ENCODE measurements around the gene SPOCK2. TPM values are rescaled to one million over a fixed set of nuclear protein-coding genes. Genes with fewer than 3 reads are reported as not detected.

SPOCK2 gene
- total RNA-seq (2021): 0.86 and 1.8 TPM in 2 replicates
- long read RNA-seq, partial matches to known transcripts: 1 of 11 reads
- long read RNA-seq, other reads (novel, unspliced or antisense): 10 of 11 reads

DNA sequence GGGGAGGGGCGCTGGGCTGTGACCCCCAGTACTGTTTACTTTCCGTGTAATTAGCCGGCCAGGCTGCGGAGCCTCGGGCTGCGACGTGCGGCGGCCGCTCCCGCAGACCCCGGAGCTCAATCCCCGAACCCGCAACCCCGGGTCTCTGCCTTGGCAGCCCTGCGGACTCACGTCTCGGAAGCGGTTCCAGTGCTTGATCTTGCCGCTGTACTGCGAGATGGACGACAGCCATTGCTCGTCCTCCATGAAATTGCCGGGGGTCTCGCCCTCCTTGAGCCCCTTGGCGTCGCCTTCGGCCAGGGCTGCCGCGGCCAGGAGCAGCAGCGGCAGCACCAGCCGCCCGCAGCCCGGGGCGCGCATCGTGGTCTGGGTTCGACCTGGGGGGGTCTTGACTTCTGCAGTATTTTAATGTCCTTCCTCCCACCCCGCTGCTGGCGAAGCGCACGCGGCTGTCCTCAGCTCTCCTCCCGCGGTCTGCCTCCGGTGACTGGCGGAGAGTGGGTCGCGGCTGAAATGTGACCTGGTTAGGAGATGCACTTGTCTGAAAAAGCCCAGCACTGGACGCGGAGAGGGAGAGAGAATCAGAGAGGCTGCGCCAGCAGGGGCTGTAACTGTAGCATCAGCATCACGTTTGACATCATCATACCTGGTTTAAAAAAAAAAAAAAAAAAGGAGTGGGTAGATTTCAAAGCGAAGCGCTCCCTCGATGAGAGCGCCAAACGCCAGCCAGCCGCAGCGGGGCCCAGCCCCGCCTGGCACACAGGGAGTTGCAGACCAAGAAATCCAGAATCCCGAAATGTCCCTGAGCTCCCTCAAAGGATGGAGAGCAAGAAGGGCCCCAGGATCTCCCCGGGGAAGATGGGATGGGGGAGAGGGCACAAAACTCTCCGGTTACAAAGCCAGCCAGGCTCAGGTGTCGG, at the start of gene SPOCK2:
Gene SPOCK2 (minus strand): TSS at position 583 of the 920 bp plus-strand sequence. CDS start 223 bp downstream, at position 360.
- Histone ChIP-seq H3K4me1 (ENCODE audit: insufficient read depth, low read length) (no peaks in the 10 kb centered on the region), H3K14ac (ENCODE audit: insufficient read depth, low read length) (no peak within 1 kb of the TSS), H2BK120ac (ENCODE audit: low read depth, low read length, poor library complexity, severe bottlenecking) (no peak within 1 kb of the TSS), H3K9me3 (ENCODE audit: control insufficient read depth, low read depth, low read length) (no peaks in the 10 kb centered on the region), H3K56ac (ENCODE audit: insufficient read length, low read depth, low read length) (no peak within 1 kb of the TSS), H3K79me1 (ENCODE audit: insufficient read depth, low read depth, low read length, poor library complexity, severe bottlenecking) (no peaks in the 10 kb centered on the region), H4K91ac (ENCODE audit: insufficient read length, low read depth, low read length) (no peak within 1 kb of the TSS), H2BK12ac (ENCODE audit: insufficient read length, low read depth, low read length) (no peak within 1 kb of the TSS), H2BK20ac (ENCODE audit: low read depth, low read length, poor library complexity, severe bottlenecking) (no peak within 1 kb of the TSS), H2AFZ (ENCODE audit: low read length) (no peak within 1 kb of the TSS), H4K20me1 (ENCODE audit: control insufficient read depth, insufficient read depth, insufficient read length) (no peaks in the 10 kb centered on the region), H3K79me2 (ENCODE audit: insufficient read depth, low read length) (no peaks in the 10 kb centered on the region), H3K4ac (ENCODE audit: low read depth, low read length) (no peak within 1 kb of the TSS), H3K9ac (ENCODE audit: extremely low read depth, insufficient read length, low read length) (no peak within 1 kb of the TSS), H3K27ac (ENCODE audit: insufficient read length, low read depth, low read length) (no peak within 1 kb of the TSS), H3T11ph (ENCODE audit: low read length) (no peak within 1 kb of the TSS), H2BK15ac (ENCODE audit: low read depth, low read length) (no peak within 1 kb of the TSS; the same call in 1 of the 2 replicates), H3K27me3 (ENCODE audit: insufficient read depth, low read length) (peaks cover 19% of the 10 kb centered on the region; the same call in 1 of the 2 replicates), H3K23ac (ENCODE audit: insufficient read length, low read depth, low read length) (no peak within 1 kb of the TSS), H2AK5ac (ENCODE audit: insufficient read length, low read length) (no peak within 1 kb of the TSS), H2BK5ac (ENCODE audit: insufficient read length, low read length) (no peak within 1 kb of the TSS), H3K18ac (ENCODE audit: insufficient read length, low read depth, low read length) (no peak within 1 kb of the TSS), H3K4me2 (ENCODE audit: insufficient read depth, insufficient read length, low read length) (peak within 1 kb of the TSS; percentile 93), H4K8ac (replicated peaks; ENCODE audit: insufficient read length, low read depth, low read length) (no peak within 1 kb of the TSS), H4K5ac (ENCODE audit: insufficient read length, low read depth, low read length) (no peak within 1 kb of the TSS), H3K23me2 (ENCODE audit: insufficient read length, low read depth, low read length, poor library complexity, severe bottlenecking) (peaks cover 20% of the 10 kb centered on the region)
- Mint-ChIP-seq H3K4me1 (peaks cover 22 to 26% of the 10 kb centered on the region in 2 experiments), H3K4me3 (peak within 1 kb of the TSS; percentile 71 to 88), H3K9me3 (peaks cover 0 to 2% of the 10 kb centered on the region in 2 experiments; a peak in 3 of 5 replicates), H3K27me3 (ENCODE audit: low read depth) (peaks cover 59% of the 10 kb centered on the region), H3K36me3 (ENCODE audit: insufficient read depth in 1 of 3, low read depth in 3 of 3) (no peaks in the 10 kb centered on the region; a peak in 1 of 7 replicates), H3K27ac (no peak within 1 kb of the TSS; a peak in 1 of 7 replicates)
- no peak for TF ChIP-seq CTCF (conservative IDR thresholded peaks at IDR 0.05)
- DNase-seq: no peak
- no CpG with 5 or more reads among the region's 65 CpGs for WGBS (ENCODE audit: extremely low coverage, insufficient read length, low lambda C conversion rate)
